Measurements from ENCODE around the gene RHOT2.

RHOT2 gene

DNA sequence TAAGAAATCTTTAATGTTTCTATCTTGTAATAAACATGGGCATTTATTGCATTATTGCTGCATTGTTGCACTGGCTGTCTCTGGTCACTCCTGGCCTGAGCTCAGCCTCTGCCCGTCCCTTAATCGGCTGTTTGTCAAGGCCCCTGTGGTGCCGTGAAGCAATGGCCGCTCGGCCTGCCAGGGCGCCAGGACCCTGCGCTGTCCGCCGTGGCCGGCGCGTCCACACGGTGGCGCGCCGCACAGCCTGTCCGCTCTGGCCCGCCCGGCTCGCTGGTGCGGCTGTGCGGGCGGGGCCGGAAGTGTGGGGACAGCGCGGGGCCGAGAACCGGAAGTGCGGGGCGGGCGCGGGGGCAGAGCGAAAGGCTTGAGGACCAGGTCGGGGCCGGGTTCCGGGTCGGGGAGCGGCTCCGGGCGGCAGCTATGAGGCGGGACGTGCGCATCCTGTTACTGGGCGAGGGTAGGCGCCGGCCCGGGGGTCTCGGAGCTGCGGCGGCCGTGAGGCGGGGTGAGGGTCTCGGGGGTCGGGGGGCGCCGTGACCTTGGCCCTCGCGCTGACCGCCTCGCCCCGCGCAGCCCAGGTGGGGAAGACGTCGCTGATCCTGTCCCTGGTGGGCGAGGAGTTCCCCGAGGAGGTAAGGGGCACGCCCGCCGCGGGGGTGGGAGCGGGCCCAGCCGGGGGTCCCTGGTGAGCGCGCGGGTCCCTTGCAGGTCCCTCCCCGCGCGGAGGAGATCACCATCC lies at the start of gene RHOT2:
Gene RHOT2 (plus strand): TSS at position 353 of the 739 bp plus-strand sequence. CDS start 68 bp downstream, at position 421.
- H3K9me3 Mint-ChIP-seq, result no peaks in the 10 kb centered on the region
- H3K4me3 Mint-ChIP-seq, result peak within 1 kb of the TSS; percentile 82 to 85 (median 83)
- TF ChIP-seq, protein P1, sequence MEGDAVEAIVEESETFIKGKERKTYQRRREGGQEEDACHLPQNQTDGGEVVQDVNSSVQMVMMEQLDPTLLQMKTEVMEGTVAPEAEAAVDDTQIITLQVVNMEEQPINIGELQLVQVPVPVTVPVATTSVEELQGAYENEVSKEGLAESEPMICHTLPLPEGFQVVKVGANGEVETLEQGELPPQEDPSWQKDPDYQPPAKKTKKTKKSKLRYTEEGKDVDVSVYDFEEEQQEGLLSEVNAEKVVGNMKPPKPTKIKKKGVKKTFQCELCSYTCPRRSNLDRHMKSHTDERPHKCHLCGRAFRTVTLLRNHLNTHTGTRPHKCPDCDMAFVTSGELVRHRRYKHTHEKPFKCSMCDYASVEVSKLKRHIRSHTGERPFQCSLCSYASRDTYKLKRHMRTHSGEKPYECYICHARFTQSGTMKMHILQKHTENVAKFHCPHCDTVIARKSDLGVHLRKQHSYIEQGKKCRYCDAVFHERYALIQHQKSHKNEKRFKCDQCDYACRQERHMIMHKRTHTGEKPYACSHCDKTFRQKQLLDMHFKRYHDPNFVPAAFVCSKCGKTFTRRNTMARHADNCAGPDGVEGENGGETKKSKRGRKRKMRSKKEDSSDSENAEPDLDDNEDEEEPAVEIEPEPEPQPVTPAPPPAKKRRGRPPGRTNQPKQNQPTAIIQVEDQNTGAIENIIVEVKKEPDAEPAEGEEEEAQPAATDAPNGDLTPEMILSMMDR (IDR thresholded peaks at IDR 0.05; ENCODE audit: unreplicated experiment in 3 of 3), result peak; percentile 84 to 92 (median 92)
- no peaks in the 10 kb centered on the region for H3K4me1 Mint-ChIP-seq
- peak within 1 kb of the TSS; percentile 50 to 83 (median 77) for H3K27ac Mint-ChIP-seq
- H3K27me3 Mint-ChIP-seq (ENCODE audit: low read depth), result no peaks in the 10 kb centered on the region
- H3K36me3 Mint-ChIP-seq (ENCODE audit: low read depth), result peaks cover 3% of the 10 kb centered on the region

DNA sequence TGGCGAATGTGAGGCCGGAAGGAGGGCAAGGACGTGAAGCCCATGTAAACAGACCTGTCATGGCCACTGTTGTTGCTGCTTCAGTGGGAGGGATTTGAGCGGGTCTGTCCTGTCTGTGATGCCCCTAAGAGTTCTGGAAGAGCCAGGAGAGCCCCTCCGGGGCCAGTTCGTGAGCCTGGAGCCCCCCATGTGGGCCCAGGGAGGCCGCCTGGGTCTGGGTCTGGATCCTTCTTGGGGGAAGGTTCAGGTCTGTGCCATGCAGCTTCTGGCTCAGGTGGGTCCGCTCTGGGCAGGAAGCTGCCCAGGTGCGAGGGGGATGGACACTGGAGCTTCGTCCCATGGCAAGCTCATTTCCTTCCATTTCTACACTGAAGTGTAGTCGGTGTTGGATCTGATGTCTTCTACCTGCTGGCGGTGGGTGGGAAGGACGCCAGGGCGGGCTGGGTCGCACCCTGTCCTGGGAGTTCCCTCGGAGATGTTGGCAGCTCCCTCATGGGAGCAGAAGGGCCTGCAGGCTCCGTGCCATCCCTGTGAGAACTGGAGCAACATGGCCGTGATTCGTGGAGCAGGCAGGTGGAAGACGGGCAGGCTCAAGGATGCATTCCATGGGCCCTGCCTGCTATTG lies 48.3 kb upstream of the RHOT2 start:
- TF ChIP-seq, protein P1 (IDR thresholded peaks at IDR 0.05; ENCODE audit: unreplicated experiment in 3 of 3), result no peak

GRCh38 chr16:620700-621525 lies 47.0 kb upstream of the RHOT2 start:
- no peaks in the 10 kb centered on the region for H3K27me3 Mint-ChIP-seq (ENCODE audit: low read depth)
- no peaks in the 10 kb centered on the region for H3K9me3 Mint-ChIP-seq
- no peak overlapping the region for H3K27ac Mint-ChIP-seq
- no peak overlapping the region for H3K4me3 Mint-ChIP-seq
- no peaks in the 10 kb centered on the region for H3K4me1 Mint-ChIP-seq
- H3K36me3 Mint-ChIP-seq (ENCODE audit: low read depth), result peaks cover 4% of the 10 kb centered on the region
- TF ChIP-seq, protein P1 (IDR thresholded peaks at IDR 0.05; ENCODE audit: unreplicated experiment in 3 of 3), result no peak

More for the DNA sequence above, 48.3 kb upstream of the RHOT2 start:
- H3K4me1 Mint-ChIP-seq, result no peaks in the 10 kb centered on the region
- no peaks in the 10 kb centered on the region for H3K9me3 Mint-ChIP-seq
- H3K4me3 Mint-ChIP-seq, result no peak overlapping the region
- no peaks in the 10 kb centered on the region for H3K27me3 Mint-ChIP-seq (ENCODE audit: low read depth)
- H3K36me3 Mint-ChIP-seq (ENCODE audit: low read depth), result peaks cover 11% of the 10 kb centered on the region
- no peak overlapping the region for H3K27ac Mint-ChIP-seq

- TF ChIP-seq, protein P1 (IDR thresholded peaks at IDR 0.05; ENCODE audit: unreplicated experiment in 3 of 3), result no peak
- Mint-ChIP-seq H3K36me3 (ENCODE audit: low read depth) (peaks cover 7% of the 10 kb centered on the region), H3K9me3 (no peaks in the 10 kb centered on the region), H3K4me3 (no peak overlapping the region), H3K27me3 (ENCODE audit: low read depth) (no peaks in the 10 kb centered on the region), H3K4me1 (no peaks in the 10 kb centered on the region), H3K27ac (no peak overlapping the region)
Observed at GRCh38 chr16:621526-622105, 46.3 kb upstream of the RHOT2 start.

GRCh38 chr16:622920-623280 lies 45.0 kb upstream of the RHOT2 start:
- Mint-ChIP-seq H3K27ac (no peak overlapping the region), H3K4me3 (no peak overlapping the region), H3K4me1 (no peaks in the 10 kb centered on the region), H3K9me3 (no peaks in the 10 kb centered on the region), H3K27me3 (ENCODE audit: low read depth) (no peaks in the 10 kb centered on the region), H3K36me3 (ENCODE audit: low read depth) (peaks cover 10% of the 10 kb centered on the region)
- TF ChIP-seq, protein P1 (IDR thresholded peaks at IDR 0.05; ENCODE audit: unreplicated experiment in 3 of 3), result no peak

Data from nephron (organoid).